Activated CD4-positive, alpha-beta T cell treated with anti-CD3 and anti-CD28 coated beads, Interleukin-2, amount 50 U/mL, for 4 hours (primary cell): Measurements from ENCODE around the gene VPS54.
"Not testable (repeated sequence)": the region's sequence is repeated elsewhere in the genome, so short reads cannot be mapped to it uniquely, and the experiment has no call there.

Experiments used
- DNase-seq, 2 experiments: peaks; one replicate each; pipeline ENCODE4 v3.0.0-alpha.2; 2020

Gene VPS54

DNA sequence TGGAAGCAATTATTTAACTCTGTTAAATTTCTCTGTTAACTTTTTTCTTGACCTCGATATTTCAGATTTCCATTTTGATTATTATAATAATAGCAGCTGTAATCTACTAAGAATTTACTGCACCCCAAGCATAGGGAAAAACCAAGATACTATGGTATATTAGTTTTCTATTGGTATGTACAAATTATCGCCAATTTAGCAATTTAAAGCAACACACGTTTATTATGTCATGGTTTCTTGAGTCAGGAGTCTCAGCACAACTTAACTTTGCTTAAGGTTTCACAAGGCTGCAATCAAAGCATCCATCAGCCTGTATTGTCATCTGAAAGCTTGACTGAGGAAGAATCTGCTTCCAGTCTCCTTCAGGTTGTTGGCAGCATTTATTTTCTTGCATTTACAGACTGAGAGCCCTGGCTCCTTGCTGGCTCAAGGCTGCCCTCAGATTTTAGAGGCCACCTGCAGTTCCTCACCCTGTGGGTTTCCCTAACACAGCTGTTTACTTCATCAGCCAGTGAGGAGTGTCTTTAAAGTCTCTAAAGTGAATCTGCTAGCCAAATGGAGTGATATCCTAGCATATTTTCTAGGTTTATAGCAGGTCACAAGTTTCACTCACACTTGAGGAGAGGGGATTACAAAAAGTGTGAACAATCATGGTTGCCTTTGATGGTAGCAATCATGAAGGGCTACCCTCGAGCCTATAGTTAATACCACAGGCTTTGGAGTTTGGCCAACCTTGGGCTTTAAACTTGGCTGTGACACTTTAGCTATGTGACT, 4.4 kb upstream of the VPS54 start:
- no peak for DNase-seq

DNA sequence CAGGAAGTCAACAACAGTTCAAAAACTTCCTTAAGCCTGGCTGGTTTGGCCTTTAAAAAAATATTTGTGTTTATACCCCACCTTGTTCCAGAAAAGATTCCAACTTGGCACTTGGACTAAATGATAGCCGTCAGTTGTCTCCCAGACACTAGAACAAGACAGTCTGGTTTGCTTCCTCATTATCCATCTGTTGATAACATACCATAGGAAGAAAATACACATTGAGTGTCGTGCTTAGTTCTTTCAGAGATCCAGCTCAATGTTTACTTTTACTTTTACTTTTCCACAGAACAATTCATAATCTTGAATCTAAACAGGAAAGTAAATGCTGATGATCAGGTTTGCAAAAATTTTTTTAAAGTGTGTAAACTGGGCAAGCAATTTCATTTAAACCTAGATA, 2.4 kb upstream of the VPS54 start:
- no peak for DNase-seq

DNA sequence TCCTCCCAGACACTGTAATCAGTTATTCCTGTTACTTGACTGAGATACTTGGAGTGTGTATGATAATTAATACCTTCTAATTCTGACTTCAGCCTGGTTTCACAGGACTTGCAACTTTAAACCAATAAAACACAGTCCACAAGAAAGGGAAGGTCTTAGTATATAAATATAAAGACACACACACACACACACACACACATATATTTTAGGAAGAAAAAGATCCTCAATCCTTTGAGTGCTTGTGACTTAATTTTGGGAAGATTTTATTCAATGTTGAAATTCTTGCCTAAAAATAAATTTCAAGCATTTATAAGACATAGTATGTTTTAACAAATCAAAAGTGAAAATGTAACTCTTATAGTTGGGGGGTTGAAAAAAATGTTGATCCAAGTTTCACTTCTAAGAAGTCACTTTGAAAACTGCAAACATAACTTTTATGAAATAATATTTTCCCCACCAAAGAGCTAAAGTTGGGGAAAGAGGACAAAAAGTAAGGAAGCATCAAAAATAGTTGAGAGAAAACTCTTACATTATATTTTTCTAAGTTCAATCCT, 824 bp upstream of the VPS54 start:
- no peak for DNase-seq

DNA sequence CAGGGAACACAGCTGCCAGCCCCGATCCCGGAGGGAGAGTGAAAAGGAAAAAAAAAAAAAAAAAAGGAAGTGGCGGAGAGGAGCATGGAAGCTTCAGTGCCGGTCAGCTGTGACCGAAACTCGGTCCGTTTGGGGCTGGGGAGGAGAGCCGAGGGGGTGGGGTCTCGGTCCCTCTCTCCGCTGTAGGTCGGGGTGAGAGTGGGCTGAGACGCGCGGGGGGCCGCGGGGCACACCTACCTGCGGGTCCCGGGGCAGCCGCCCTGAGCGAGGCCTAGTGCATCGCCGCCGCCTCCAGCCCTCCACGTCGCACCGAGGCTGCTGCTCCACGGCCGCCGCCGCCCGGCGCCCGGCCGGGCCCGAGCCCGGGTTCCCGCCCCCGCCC, 536 bp downstream of the VPS54 start:
- DNase-seq: peak in 1 of 2 experiments; percentile 21

DNA sequence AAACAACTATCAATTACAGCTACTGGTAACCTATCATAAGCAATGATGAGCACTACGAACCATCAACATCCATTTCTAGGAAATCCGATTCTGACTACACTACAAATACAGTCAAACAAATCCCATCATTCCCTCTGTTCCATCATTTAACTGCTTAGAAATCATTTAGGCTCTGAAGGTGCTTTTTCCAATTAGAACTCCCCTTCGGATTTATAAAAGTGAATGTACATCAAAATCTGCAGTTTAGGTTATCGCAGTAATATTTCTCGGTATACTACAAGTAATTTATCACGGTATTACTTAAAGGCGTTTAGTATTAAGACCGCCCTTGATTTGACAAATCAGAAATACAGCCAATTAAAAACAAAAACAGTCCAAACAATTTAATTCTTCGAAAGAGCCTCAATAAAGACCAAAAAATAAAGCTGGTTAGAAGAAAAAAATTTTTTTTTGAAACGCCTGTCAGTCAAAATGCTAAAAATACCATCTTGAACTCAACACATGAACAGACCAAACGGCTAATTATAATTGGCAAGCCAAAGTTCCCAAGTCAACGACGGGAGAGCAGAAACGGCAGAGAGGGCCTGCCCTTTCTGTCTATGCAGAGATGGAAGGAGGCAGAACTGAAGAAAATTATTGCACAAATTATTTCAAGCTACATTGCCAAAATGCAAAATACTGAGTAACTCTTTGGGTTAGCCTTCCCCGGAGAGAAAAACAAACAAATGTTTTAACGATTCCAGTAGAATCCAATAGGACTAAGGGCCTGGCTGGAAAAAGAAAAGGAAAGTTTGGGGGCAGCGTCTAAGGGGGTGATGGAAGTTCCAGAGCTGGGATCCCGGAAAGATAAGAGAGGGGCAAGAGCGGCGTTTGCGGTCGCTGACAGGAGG, 1.2 kb downstream of the VPS54 start:
- DNase-seq: no peak

DNA sequence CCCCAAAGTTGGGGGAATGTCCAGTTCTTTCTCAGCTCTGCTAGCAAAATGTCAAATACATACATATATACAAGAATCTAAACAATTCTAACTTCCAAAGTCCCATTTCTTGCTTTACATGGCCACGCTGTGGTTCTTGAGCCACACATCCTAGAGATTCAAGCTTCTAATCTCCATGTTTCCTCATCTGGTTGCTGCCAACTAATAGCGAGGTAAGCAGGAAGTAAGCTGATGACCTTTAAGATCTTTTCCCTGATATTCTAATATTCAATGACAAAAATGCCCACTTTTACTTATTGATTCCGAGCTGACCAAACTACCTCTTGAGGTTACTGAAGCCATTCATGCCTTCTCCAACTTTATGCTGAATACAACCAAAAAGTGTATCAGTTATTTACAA, 3.3 kb downstream of the VPS54 start:
- DNase-seq: no peak

DNA sequence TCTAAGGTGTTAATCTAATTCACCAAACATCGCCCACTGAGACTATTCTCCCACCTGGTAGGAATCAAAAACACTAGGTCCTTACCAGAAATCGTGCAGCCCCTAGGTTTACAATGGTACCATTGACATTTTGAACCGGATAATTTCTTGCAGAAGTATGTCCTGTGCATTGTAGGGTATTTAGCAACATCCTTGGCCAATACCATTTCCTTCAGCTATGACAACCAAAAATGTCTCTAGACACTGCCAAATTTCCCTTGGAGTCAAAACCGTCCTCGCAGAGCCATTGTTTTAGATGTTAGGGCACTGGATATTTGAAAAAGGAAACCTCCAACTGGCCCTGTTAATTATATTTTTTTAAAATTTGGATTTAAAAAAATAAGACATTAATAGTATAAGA, 3.8 kb downstream of the VPS54 start:
- DNase-seq: no peak

DNA sequence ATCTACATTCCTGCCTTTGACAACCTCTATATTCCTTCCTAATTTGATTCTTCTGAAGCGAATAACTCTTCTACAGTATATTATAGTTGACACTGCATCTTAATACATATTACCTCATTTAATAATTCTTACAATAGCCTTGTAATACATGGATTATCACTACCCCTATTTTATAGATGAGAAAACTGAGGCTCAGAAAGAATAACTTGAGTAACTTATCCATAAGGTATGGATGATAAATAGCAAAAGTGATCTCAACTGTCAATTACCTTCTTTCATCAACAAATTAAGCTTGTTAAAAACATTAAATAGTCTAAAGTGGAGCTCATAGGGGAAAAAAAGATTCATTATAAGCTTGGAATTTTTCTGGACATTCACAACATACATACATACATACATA, 4.6 kb downstream of the VPS54 start:
- no peak for DNase-seq

DNA sequence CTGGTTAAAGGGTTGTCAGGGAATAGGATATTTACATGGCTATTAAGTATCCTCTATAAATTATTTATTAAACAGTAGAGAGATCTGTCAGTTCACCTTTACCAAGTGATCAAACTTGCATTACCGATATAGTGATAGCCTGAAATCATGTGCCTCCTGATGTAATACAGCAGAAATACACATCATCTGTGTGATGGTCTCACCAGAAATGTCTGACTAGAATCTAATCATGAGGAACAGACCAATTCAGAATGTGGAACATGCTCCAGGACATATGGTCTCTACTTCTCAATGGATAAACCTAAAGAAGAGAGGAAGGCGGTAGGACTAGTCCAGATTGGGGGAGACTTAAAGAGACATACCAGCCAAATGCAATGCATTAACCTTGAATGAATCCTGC, 6.2 kb downstream of the VPS54 start:
- DNase-seq: no peak

DNA sequence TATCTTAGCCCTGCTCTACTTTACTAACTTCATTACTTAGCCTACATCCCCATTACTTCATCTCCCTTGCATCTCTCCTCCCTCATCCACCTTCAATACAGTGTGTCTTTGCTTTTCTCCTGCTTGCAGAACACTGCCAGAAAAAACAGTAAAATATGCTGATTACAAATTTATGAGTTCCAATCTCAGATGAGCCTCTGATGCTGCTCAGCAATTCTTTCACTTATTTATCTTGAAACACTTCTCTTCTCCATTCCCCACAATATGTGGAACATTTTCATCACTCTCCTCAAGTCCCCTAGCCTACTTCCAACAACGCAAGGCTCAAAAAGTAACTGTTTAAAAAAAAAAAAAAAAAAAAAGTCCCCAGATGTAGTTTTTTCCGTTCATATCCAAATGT, 7.1 kb downstream of the VPS54 start:
- no peak for DNase-seq

DNA sequence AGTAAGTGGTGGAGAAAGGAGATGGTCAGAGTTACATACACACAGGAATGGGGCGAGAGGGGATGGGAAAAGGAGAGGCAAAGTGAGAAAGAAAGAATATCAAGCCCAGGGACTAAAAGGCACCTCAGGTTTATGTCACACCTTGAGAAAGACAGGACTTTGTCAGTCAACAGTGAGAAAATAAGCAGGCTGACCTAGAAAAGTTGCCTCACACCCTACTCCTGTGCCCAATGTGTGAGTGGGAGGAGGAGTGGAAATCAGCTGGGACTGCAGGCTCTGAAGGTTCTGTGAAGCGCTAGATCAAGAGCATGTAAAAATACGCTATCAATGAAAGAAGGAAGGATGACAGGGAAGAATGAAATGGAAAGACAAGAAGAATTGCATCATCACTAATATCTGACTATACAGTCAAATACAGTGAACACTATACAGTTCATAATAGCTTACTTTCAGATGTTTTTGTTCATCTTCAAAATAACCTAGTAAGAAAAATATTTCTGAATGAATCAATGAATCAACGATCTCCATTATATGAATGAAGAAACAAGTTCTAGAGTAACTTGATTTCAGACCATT, 10.7 kb downstream of the VPS54 start:
- DNase-seq: no peak

DNA sequence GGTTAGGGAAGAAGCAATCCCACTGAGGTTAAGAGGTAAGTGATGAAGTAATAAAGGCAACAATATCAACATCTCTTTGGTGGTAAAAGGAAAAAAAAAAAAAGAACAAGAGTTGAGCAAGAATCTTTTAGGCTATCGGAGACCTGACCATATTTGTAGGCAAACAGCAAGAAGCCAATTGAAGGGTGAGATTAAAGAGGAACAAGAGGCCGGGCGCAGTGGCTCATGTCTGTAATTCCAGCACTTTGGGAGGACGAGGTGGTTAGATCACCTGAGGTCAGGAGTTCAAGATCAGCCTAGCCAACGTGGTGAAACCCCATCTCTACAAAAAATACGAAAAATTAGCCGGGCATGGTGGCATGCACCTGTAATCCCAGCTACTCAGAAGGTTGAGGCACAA, 11.3 kb downstream of the VPS54 start:
- DNase-seq: no peak

DNA sequence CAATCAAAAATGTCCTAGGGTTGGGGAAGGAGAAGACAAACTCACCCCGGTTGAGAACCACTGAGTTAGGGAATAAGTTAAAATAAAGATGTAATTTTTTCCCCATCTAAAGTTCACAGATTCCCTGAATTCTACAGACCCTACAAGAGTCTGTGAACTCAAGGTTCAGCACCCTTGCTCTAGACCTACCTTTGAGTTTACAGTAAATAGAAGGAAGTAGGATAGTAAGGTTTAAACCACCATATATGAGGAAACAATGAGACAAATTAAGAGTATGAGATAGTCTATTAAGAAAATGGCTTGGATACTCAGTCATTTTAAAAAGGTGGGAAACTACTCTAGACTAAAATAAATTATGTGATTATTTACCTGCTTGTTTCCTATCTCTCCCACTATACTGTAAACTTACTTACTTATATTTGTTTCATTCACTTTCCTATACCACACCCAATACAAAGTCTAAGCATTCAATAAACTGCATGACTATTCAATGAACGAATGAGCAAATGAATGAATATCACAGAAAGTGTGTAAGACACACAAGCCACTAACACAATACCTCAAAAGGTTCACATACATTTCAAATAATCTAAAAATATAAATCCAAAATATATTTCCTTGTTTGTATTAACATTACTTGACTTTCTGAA, 13.4 kb downstream of the VPS54 start:
- no peak for DNase-seq

DNA sequence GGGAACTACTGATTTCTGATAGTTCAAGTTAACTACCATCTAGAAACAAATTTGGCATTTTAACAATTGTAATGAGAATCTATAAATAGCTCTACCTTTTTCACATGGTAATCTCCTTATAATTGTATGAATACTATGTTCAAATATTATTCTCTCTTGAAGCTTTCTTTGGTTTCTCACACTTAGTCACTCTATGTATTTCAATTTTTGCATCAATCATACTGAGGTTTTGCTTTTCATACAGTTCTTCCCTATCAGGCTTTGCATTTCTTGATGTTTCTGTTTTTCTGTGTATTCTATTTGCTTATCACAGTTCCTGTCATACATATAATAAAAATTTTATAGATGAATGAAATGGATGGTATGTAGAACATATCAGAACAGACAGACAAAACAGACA, 16.0 kb downstream of the VPS54 start:
- no peak for DNase-seq

DNA sequence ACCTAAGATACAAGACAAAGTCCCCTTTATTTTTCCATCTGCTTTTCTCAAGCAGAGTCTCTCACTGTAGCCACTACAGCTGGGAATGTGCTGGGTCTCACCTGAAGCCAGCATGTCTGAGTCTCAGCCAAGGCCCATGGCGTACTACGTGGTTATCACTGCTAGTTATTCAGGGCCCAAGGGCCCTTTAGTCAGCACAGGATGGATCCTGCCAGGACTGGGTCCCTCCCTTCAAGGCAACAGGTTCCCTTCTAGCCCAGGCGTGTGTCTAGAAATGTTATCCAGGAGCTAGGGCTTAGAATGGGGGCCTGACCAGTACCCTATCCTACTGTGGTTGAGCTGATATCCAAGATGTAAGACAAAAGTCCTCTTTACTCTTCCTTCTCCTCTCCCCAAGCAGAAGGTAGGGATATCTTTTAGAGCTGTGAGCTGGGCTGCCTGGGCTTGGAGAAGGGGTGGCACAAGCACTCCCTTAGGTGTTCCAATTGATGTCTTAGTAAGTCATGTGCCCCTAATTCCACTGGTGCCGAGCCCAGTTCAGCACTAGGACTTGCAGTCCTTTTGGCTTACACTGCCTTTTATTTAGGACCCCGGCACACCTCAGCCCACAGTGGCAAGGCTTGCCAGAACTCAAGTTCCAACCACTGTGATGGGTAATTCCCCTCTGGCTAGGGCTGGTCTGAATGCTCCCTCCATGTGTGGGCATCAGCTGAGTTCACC, 17.7 kb downstream of the VPS54 start:
- DNase-seq: no peak

DNA sequence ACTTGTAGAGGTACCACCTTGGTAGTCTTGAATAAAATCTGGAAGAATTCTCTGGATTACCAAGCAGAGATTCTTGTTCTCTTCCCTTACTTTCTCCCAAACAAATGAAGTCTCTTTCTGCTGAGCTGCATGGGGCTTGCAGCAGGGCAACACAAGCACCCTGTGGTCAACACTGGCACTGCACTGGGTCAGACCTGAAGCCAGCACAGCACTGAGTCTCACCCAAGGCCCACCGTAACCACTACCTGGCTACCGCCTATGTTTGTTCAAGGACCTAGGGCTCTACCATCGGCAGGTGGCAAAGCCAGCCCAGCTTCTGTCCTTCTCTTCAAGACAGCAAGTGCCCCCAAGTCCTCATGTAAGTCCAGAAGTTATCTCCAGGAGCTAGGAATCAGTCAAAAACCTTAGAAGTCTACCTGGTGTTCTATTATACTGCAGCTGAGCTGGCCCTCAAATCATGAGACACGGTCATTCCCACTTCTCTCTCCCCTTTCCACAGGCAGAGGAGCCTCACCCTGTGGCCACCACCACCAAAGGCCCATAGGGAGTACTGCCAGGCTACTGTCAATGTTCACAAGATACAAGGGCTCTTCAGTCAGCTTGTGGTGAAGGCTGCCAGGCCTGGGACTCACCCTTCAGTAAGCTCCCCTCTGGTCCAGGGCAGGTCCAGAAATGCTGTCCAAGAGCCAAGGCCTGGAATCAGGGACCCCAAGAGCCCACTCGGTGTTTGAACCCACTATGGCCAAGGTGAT, 18.4 kb downstream of the VPS54 start:
- DNase-seq: no peak

DNA sequence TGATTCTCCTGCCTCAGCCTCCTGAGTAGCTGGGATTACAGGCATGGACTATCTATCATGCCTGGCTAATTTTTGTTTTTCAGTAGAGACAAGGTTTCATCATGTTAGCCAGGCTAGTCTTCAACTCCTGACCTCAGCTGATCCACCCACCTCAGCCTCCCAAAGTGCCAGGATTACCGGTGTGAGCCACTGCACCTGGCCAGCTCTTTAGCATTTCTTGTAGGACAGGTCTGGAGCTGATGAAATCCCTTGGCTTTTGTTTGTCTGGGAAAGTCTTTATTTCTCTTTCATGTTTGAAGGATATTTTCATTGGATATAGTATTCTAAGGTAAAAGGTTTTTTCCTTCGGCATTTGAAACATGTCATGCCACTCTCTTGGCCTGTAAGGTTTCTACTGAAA, 20.2 kb downstream of the VPS54 start:
- no peak for DNase-seq

DNA sequence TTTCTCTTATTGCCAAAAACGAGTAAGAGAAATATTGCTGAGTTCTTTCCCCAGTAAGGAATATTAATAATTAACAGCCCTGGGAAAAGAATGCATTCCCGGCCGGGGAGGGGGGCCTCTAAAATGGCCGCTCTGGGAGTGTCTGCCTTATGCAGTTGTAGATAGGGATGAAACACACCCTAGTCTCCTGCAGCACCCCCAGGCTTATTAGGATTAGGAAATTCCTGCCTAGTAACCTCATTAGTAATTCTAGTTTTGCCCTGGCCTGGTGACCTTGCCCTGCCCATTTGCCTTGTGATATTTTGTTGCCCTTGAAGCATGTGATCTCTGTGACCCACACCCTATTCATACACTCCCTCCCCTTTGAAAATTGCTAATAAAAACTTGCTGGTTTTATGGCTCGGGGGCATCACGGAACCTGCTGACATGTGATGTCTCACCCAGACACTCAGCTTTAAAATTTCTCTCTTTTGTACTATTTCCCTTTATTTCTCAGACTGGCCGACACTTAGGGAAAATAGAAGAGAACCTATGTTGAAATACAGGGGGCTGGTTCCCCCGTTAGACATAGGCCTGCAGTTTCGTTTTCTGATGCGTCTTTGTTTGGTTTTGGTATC, 22.5 kb downstream of the VPS54 start:
- DNase-seq: not testable (repeated sequence)

DNA sequence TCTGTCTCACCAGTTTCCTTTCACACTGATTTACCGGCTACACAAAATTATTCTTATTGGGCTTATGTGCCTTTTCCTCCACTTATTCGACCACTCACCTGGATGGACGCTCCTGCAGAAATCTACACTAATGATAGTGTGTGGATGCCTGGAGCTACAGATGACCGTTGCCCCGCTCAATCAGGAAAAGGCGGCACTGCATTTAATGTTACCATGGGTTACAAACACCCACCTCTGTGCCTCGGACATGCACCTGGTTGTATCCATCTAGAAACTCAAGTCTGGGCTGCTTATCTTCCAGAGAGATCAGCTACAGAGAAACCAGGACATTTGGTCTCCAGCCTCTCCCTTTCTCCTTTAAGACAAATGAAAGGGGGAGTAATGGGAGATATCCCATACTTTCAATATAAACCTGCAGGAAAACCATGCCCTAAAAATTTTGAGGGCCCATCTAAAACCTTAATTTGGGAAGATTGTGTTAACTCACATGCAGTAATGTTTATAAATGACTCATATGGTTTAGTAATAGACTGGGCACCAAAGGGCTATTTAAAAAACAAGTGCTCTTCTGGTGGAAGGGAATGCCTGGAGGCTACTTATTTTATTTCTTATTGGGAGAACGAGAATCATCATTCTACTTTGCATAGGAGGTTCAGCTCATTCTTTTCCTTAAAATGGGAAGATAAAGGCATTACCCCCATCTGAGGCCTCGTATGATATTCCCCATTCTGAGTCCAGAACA, 24.7 kb downstream of the VPS54 start:
- DNase-seq: not testable (repeated sequence)

DNA sequence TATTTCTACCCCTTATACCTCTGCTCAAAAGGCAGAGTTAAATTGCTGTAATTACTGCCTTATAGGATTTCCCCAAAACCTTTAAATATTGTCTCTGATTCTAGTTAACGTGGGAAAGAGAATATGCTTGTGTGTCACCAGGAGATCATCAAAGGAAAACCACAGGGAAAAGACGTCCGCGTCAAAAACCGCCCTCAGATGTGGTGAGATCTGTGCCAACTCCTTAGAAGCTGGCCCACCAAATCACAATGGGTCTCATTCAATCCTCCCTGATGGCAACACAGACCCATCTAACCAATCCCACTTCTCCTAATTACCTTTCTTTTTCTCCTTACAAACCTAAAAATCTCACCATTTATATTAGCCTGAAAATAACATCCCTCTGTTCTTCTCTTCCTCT, 25.4 kb downstream of the VPS54 start:
- no peak for DNase-seq
